ENCODE results near the gene SLC35D2.
"Not testable (repeated sequence)": the region's sequence is repeated elsewhere in the genome, so short reads cannot be mapped to it uniquely, and the experiment has no call there.

SLC35D2 gene

GRCh38 chr9:96350866-96351265, 32.6 kb downstream of the SLC35D2 start:
- DNase-seq, result no peak

- no peak for DNase-seq
These were observed 35.2 kb downstream of the SLC35D2 start for GRCh38 chr9:96348261-96348660.

GRCh38 chr9:96345551-96345950, 38.0 kb downstream of the SLC35D2 start:
- no peak for DNase-seq

GRCh38 chr9:96344458-96345180, 38.9 kb downstream of the SLC35D2 start:
- no peak for DNase-seq

- no peak for DNase-seq
These were observed 39.8 kb downstream of the SLC35D2 start for GRCh38 chr9:96343515-96344360.

- no peak for DNase-seq
These were observed 40.8 kb downstream of the SLC35D2 start for GRCh38 chr9:96342571-96343245.

GRCh38 chr9:96340707-96341106, 42.8 kb downstream of the SLC35D2 start:
- no peak for DNase-seq

- no peak for DNase-seq
These were observed 45.2 kb downstream of the SLC35D2 start for GRCh38 chr9:96338299-96338698.

GRCh38 chr9:96333958-96334357, 49.6 kb downstream of the SLC35D2 start:
- no peak for DNase-seq

- DNase-seq, result no peak
These were observed 52.1 kb downstream of the SLC35D2 start for GRCh38 chr9:96331236-96331947.

GRCh38 chr9:96327694-96328352, 55.7 kb downstream of the SLC35D2 start:
- DNase-seq, result peak; percentile 73

GRCh38 chr9:96323169-96323568, 60.3 kb downstream of the SLC35D2 start:
- DNase-seq, result no peak

- not testable (repeated sequence) for DNase-seq
These were observed 60.8 kb downstream of the SLC35D2 start for GRCh38 chr9:96322736-96323135.

- DNase-seq, result not testable (repeated sequence)
These were observed 61.3 kb downstream of the SLC35D2 start for GRCh38 chr9:96322210-96322609.

GRCh38 chr9:96321515-96321914, 62.0 kb downstream of the SLC35D2 start:
- no peak for DNase-seq

GRCh38 chr9:96320749-96321280, 62.7 kb downstream of the SLC35D2 start:
- no peak for DNase-seq

GRCh38 chr9:96318921-96319565, 64.5 kb downstream of the SLC35D2 start:
- no peak for DNase-seq

- peak; percentile 53 for DNase-seq
These were observed 66.1 kb downstream of the SLC35D2 start for GRCh38 chr9:96317335-96317980.

- no peak for DNase-seq
These were observed 73.7 kb downstream of the SLC35D2 start for GRCh38 chr9:96309850-96310249.

GRCh38 chr9:96306958-96307357, 76.6 kb downstream of the SLC35D2 start:
- not testable (repeated sequence) for DNase-seq

GRCh38 chr9:96305171-96305570, 78.3 kb downstream of the SLC35D2 start:
- DNase-seq, result no peak
